Tibial nerve (tissue), 3 donors: ENCODE results near the gene AXDND1.

Experiments used
- POLR2A ChIP-seq, 2 donors: fragments of 450-650 bp; IDR thresholded peaks; one replicate each; pipeline ENCODE4 v1.6.1; 2017; ENCODE audit warnings: antibody characterized with exemption in 2 of 2, mild to moderate bottlenecking in 2 of 2, moderate library complexity in 2 of 2
- TF ChIP-seq, protein P1 (sequence below), 5 experiments: fragments of 200-600 bp in 3 of 5; fragments of 450-650 bp in 2 of 5; sonication (generic) in 3 of 5; IDR thresholded peaks; one replicate each; pipeline ENCODE4 v1.5.1; 2016 to 2019; ENCODE audit warnings: antibody characterized with exemption in 5 of 5, mild to moderate bottlenecking in 3 of 5, moderate library complexity in 2 of 5

DNA sequence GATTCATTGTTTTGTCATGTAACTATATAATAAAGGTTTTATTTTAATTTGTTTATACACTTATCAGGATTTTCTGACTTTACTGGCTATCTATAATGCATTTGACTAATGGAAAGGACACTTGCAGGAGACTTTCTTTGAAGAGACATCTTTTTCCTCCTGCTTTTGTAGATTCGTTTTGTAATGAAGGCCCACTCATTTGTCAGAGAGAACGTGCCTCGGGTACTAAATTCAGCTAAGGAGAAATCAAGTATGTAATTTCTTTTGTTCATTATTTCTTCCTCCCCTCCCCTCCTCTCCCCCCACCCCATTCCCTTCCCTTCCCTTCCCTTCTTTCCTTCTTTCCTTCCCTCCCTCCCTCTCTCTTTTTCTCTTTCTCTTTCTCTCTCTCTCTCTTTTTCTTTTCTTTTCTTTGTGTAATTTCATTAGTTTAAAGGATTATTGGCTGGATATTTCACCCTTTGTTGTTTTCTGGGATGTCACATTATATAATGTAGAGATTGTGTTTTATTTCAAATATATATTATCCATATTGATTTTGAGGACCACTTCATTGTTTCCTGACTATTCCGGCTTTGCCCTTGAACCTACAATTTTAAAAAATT, 23.7 kb upstream of the AXDND1 start:
- TF ChIP-seq, protein P1, sequence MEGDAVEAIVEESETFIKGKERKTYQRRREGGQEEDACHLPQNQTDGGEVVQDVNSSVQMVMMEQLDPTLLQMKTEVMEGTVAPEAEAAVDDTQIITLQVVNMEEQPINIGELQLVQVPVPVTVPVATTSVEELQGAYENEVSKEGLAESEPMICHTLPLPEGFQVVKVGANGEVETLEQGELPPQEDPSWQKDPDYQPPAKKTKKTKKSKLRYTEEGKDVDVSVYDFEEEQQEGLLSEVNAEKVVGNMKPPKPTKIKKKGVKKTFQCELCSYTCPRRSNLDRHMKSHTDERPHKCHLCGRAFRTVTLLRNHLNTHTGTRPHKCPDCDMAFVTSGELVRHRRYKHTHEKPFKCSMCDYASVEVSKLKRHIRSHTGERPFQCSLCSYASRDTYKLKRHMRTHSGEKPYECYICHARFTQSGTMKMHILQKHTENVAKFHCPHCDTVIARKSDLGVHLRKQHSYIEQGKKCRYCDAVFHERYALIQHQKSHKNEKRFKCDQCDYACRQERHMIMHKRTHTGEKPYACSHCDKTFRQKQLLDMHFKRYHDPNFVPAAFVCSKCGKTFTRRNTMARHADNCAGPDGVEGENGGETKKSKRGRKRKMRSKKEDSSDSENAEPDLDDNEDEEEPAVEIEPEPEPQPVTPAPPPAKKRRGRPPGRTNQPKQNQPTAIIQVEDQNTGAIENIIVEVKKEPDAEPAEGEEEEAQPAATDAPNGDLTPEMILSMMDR (IDR thresholded peaks at IDR 0.05): no peak
- no peak for TF ChIP-seq POLR2A (IDR thresholded peaks at IDR 0.05)
